ENCODE data around the gene NEURL3. TPM values are rescaled to one million over a fixed set of nuclear protein-coding genes. Genes with fewer than 3 reads are reported as not detected.
"Not testable (repeated sequence)": the region's sequence is repeated elsewhere in the genome, so short reads cannot be mapped to it uniquely, and the experiment has no call there.

Gene NEURL3
- total RNA-seq, 4 donors from 2014 or later: 0.40 TPM; not detected in 3

DNA sequence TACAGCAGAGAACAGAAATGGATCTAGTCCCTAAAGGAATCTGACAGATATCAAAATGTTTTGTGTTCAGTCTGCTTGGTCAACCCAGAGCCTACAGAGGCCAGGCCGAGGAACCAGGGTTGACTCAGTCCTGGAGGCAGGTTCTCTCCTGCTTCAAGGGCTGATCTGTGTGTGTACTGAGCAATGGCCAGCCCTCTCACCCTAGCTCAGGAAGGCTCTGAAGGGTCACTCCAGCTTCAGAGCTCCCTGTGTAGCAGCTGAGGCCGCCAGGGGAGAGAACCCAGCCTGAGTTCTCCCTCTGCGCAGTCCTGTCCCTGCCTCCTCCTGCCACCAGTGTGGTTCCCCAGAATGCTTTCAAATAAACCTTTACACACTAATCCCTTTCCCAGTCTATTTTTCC, 41.1 kb downstream of the NEURL3 start:
- Histone ChIP-seq H3K36me3 (no peaks in the 10 kb centered on the region), H3K4me3 (replicated peaks in 1 of 3) (no peak overlapping the region), H3K27me3 (no peaks in the 10 kb centered on the region), H3K4me1 (no peaks in the 10 kb centered on the region), H3K27ac (no peak overlapping the region), H3K9me3 (no peaks in the 10 kb centered on the region)
- WGBS, 2 donors: 93 to 96% methylated on average over 3 of the region's 3 CpGs
- intact Hi-C loops (cut with DNase I): no loop called here
- DNase-seq: no peak
- TF ChIP-seq POLR2A (IDR thresholded peaks at IDR 0.05) (no peak), CTCF (IDR thresholded peaks at IDR 0.05) (no peak)

DNA sequence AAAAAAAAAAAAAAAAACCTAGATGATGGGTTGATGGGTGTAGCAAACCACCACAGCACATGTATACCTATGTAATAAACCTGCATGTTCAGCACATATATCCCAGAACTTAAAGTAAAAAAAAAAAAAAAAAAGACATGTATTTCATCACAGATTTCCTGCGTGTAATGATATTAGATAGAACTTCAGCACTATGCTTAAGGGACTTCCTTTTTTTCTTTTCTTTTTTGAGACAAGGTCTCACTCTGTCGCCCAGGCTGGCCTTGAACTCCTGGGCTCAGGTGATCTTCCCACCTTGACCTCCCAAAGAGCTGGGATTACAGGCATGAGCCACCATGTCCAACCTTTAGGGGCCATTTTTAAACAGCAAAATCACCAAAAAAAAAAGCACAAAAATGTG, 42.0 kb downstream of the NEURL3 start:
- TF ChIP-seq CTCF (IDR thresholded peaks at IDR 0.05) (no peak), POLR2A (IDR thresholded peaks at IDR 0.05) (no peak)
- 83 to 95% methylated on average over 2 of the region's 2 CpGs for WGBS, 2 donors
- no peaks in the 10 kb centered on the region for H3K36me3 ChIP-seq
- no peak overlapping the region for H3K4me3 ChIP-seq (replicated peaks in 1 of 3)
- H3K27me3 ChIP-seq: no peaks in the 10 kb centered on the region
- no peak overlapping the region for H3K27ac ChIP-seq
- H3K4me1 ChIP-seq: no peaks in the 10 kb centered on the region
- no peak for DNase-seq
- intact Hi-C loops (cut with DNase I): no loop called here
- no peaks in the 10 kb centered on the region for H3K9me3 ChIP-seq

GRCh38 chr2:96461616-96462015, 43.5 kb downstream of the NEURL3 start:
- H3K4me3 ChIP-seq (replicated peaks in 1 of 3); H3K4me1 ChIP-seq; H3K9me3 ChIP-seq; DNase-seq; intact Hi-C loops (cut with DNase I); H3K27me3 ChIP-seq; H3K36me3 ChIP-seq; H3K27ac ChIP-seq: not testable (repeated sequence)
- no CpG with 5 or more reads among the region's 30 CpGs for WGBS, 2 donors

DNA sequence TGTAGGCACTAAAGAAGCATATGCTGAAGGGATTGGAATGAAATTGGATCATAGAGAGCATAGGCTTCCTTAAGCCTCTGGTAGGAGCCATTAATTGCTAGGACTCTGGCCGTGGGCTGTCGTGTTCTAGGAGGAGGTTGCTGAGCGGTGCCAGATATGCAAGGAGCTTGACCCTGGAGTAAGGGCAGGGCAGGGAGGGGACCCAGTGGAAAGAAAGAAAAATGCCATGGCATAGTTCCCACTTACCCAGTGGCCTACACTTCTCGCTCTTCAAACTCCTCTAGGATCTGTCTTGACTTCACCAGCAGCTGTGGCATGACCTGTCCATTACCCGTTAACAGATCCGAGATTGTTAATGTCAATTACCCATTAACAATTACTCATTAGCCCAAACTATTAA, 53.1 kb downstream of the NEURL3 start:
- no peak overlapping the region for H3K4me3 ChIP-seq (replicated peaks in 1 of 3)
- no peaks in the 10 kb centered on the region for H3K9me3 ChIP-seq
- H3K27ac ChIP-seq: no peak overlapping the region
- TF ChIP-seq POLR2A (IDR thresholded peaks at IDR 0.05) (no peak), CTCF (IDR thresholded peaks at IDR 0.05) (no peak)
- DNase-seq: no peak
- no peaks in the 10 kb centered on the region for H3K36me3 ChIP-seq
- intact Hi-C loops (cut with DNase I): no loop called here
- 87 to 89% methylated on average over 6 of the region's 6 CpGs for WGBS, 2 donors
- no peaks in the 10 kb centered on the region for H3K27me3 ChIP-seq
- no peaks in the 10 kb centered on the region for H3K4me1 ChIP-seq

DNA sequence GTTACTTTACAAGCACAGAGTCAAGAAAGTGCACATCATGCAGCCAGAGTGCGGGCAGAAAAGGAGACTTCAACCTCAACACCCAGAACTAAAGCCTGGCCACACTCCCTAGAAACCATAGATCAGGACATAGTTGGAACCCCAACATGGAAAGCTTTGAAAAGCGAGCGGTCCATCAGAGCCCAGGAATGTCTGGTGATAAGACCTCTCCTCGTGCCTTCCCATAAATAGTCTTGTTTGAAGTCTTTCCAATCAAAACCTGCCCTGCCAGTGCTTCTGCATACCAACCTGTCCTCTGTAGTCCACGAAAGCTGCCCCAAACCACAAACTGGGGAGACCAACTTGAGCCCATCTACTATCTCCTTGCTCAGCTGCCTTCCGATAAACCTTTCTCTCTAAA, 55.5 kb downstream of the NEURL3 start:
- H3K9me3 ChIP-seq: no peaks in the 10 kb centered on the region
- intact Hi-C loops (cut with DNase I): no loop called here
- H3K27me3 ChIP-seq: no peaks in the 10 kb centered on the region
- H3K4me1 ChIP-seq: no peaks in the 10 kb centered on the region
- H3K27ac ChIP-seq: no peak overlapping the region
- no peak overlapping the region for H3K4me3 ChIP-seq (replicated peaks in 1 of 3)
- DNase-seq: no peak
- WGBS, 2 donors: 71 to 74% methylated on average over 6 of the region's 6 CpGs
- H3K36me3 ChIP-seq: no peaks in the 10 kb centered on the region
- TF ChIP-seq CTCF (IDR thresholded peaks at IDR 0.05): no peak

GRCh38 chr2:96449174-96449573, 56.0 kb downstream of the NEURL3 start:
- Histone ChIP-seq H3K27ac (no peak overlapping the region), H3K36me3 (no peaks in the 10 kb centered on the region), H3K9me3 (no peaks in the 10 kb centered on the region), H3K4me3 (replicated peaks in 1 of 3) (no peak overlapping the region), H3K27me3 (no peaks in the 10 kb centered on the region), H3K4me1 (no peaks in the 10 kb centered on the region)
- intact Hi-C loops (cut with DNase I): no loop called here
- 83 to 87% methylated on average over 2 of the region's 2 CpGs for WGBS, 2 donors
- DNase-seq: no peak
- no peak for TF ChIP-seq CTCF (IDR thresholded peaks at IDR 0.05)
